Measurements from ENCODE around the gene CLDN18. TPM values are rescaled to one million over a fixed set of nuclear protein-coding genes. Genes with fewer than 3 reads are reported as not detected.

The CLDN18 gene
- total and polyA plus RNA-seq, 9 of the 15 experiments (the other 6 are each of a cell fraction or from before 2014, with no cell fraction given): 0.11 TPM; not detected in 8

- Histone ChIP-seq H3K4me1 (replicated peaks in 1 of 2; ENCODE audit: control insufficient read depth in 2 of 2, insufficient read depth in 2 of 2, low read length in 2 of 2) (no peaks in the 10 kb centered on the region), H3K27ac (ENCODE audit: extremely low read depth, low read depth, low read length) (no peak overlapping the region), H2AFZ (ENCODE audit: low read depth, low read length) (no peak overlapping the region), H3K36me3 (ENCODE audit: control insufficient read depth, insufficient read depth, low read length) (no peaks in the 10 kb centered on the region), H3K4me3 (no peak overlapping the region), H3K79me2 (ENCODE audit: control insufficient read depth, insufficient read depth, low read length) (no peaks in the 10 kb centered on the region), H3K4me2 (ENCODE audit: insufficient read depth, low read length) (no peak overlapping the region), H4K20me1 (replicated peaks; ENCODE audit: control insufficient read depth, insufficient read depth, low read length) (no peaks in the 10 kb centered on the region), H3K9me1 (ENCODE audit: control insufficient read depth, insufficient read depth, low read length) (no peaks in the 10 kb centered on the region), H3K27me3 (ENCODE audit: control insufficient read depth in 2 of 2, insufficient read depth in 2 of 2, low read length in 2 of 2) (no peaks in the 10 kb centered on the region), H3K9ac (ENCODE audit: insufficient read depth in 1 of 2, low read depth in 2 of 2, low read length in 2 of 2) (no peak overlapping the region), H3K9me3 (replicated peaks; ENCODE audit: control insufficient read depth, insufficient read depth, low read depth, low read length) (no peaks in the 10 kb centered on the region)
- ChIA-PET CTCF (ENCODE audit: low intra/inter-chr PET ratio) (no interaction called here), POLR2A (no interaction called here)
- peak; percentile 57 for TF ChIP-seq RFX1 (IDR thresholded peaks at IDR 0.05)
- TF ChIP-seq CBX3 (IDR thresholded peaks at IDR 0.05; ENCODE audit: borderline replicate concordance in 1 of 2, low read length in 2 of 2): no peak
- WGBS (ENCODE audit: insufficient coverage, low coverage, missing lambda C conversion rate): 0% methylated on average over 4 of the region's 4 CpGs
- DNase-seq (ENCODE audit: extremely low read depth in 1 of 4, low spot score in 3 of 4): no peak
- no TSS peak for BruUV-seq (replicated peaks)
- no peak for ATAC-seq
- intact Hi-C loops (cut with micrococcal nuclease): no loop called here
- in situ Hi-C loops (cut with MboI): loop anchor here (25.0 kb wide), 3 partner anchors 851 to 1901 kb away; partner anchors contain the start of gene STAG1
- no peak for FAIRE-seq
These were observed 46.5 kb upstream of the CLDN18 start for GRCh38 chr3:137963463-137963862.

- in situ Hi-C loops (cut with MboI): loop anchor here (25.0 kb wide), 3 partner anchors 859 to 1909 kb away; partner anchors contain the start of gene STAG1
- Histone ChIP-seq H3K9ac (ENCODE audit: insufficient read depth in 1 of 2, low read depth in 2 of 2, low read length in 2 of 2) (no peak overlapping the region), H3K4me3 (no peak overlapping the region), H3K36me3 (ENCODE audit: control insufficient read depth, insufficient read depth, low read length) (no peaks in the 10 kb centered on the region), H3K4me1 (replicated peaks in 1 of 2; ENCODE audit: control insufficient read depth in 2 of 2, insufficient read depth in 2 of 2, low read length in 2 of 2) (no peaks in the 10 kb centered on the region), H2AFZ (ENCODE audit: low read depth, low read length) (peak overlapping the region; percentile 77), H3K9me3 (replicated peaks; ENCODE audit: control insufficient read depth, insufficient read depth, low read depth, low read length) (no peaks in the 10 kb centered on the region), H3K27me3 (ENCODE audit: control insufficient read depth in 2 of 2, insufficient read depth in 2 of 2, low read length in 2 of 2) (no peaks in the 10 kb centered on the region), H4K20me1 (replicated peaks; ENCODE audit: control insufficient read depth, insufficient read depth, low read length) (no peaks in the 10 kb centered on the region), H3K79me2 (ENCODE audit: control insufficient read depth, insufficient read depth, low read length) (no peaks in the 10 kb centered on the region), H3K9me1 (ENCODE audit: control insufficient read depth, insufficient read depth, low read length) (no peaks in the 10 kb centered on the region), H3K4me2 (ENCODE audit: insufficient read depth, low read length) (peak overlapping the region; percentile 68), H3K27ac (ENCODE audit: extremely low read depth, low read depth, low read length) (no peak overlapping the region)
- FAIRE-seq (peak; percentile 67), ATAC-seq (peak; percentile 97), DNase-seq (ENCODE audit: extremely low read depth in 1 of 4, low spot score in 3 of 4) (peak; percentile 42 to 58 (median 52))
- ChIA-PET CTCF (ENCODE audit: low intra/inter-chr PET ratio) (no interaction called here), POLR2A (interaction anchor here (0.6 to 1.0 kb wide), 2 partner anchors 44 to 81 kb away, joined by 3 read pairs; no protein-coding TSS in a partner anchor)
- WGBS (ENCODE audit: insufficient coverage, low coverage, missing lambda C conversion rate): 1% methylated on average over 13 of the region's 18 CpGs
- intact Hi-C loops (cut with micrococcal nuclease): loop anchor here (5.0 kb wide), 1 partner anchor 939 kb away; no protein-coding TSS in a partner anchor
- BruUV-seq (replicated peaks): no TSS peak
- peak; percentile 24; the same call in 1 of the 2 replicates for TF ChIP-seq REST (IDR thresholded peaks at IDR 0.05; ENCODE audit: borderline replicate concordance)
- no peak for TF ChIP-seq REST (CRISPR knock-in tag; IDR thresholded peaks at IDR 0.05; ENCODE audit: low read depth)
These were observed 38.8 kb upstream of the CLDN18 start for GRCh38 chr3:137970914-137971831.
